Measurements from ENCODE around the gene CACNB1. TPM values are rescaled to one million over a fixed set of nuclear protein-coding genes. Genes with fewer than 3 reads are reported as not detected.

CACNB1 gene
- total and polyA plus RNA-seq, 10 of the 15 experiments (the other 5 are each of a cell fraction or from before 2014, with no cell fraction given) = 0.06 to 15.6 (median 6.3) TPM

- Histone ChIP-seq H2AFZ (ENCODE audit: control insufficient read depth, low read depth, low read length) (no peak overlapping the region), H3K36me3 (ENCODE audit: control insufficient read depth in 2 of 2, insufficient read depth in 2 of 2, low read length in 1 of 2) (peaks cover 1 to 4% of the 10 kb centered on the region in 2 experiments; a peak in 2 of 4 replicates), H3K9ac (ENCODE audit: control insufficient read depth, insufficient read depth, low read length) (peak overlapping the region; percentile 25; the same call in 1 of the 2 replicates), H3K4me3 (peak overlapping the region; percentile 98), H3K79me2 (ENCODE audit: control insufficient read depth, insufficient read depth, low read length) (peaks cover 22% of the 10 kb centered on the region), H3K27me3 (replicated peaks in 1 of 2; ENCODE audit: control insufficient read depth in 2 of 2, insufficient read depth in 2 of 2, low read length in 1 of 2) (no peaks in the 10 kb centered on the region), H3K4me1 (ENCODE audit: control insufficient read depth, insufficient read depth, low read length) (peaks cover 14% of the 10 kb centered on the region), H3K4me2 (ENCODE audit: control insufficient read depth, insufficient read depth) (peak overlapping the region; percentile 97), H3K27ac (ENCODE audit: control insufficient read depth, insufficient read depth) (peak overlapping the region; percentile 37), H3K9me3 (replicated peaks; ENCODE audit: control insufficient read depth, insufficient read depth, low read length) (no peaks in the 10 kb centered on the region), H4K20me1 (ENCODE audit: control insufficient read depth, insufficient read depth) (no peaks in the 10 kb centered on the region)
- POLR2A ChIA-PET = interaction anchor here (1.5 to 2.0 kb wide), 2 partner anchors 11 to 13 kb away, joined by 3 to 9 read pairs; no protein-coding TSS in a partner anchor
- ATAC-seq (no peak), FAIRE-seq (no peak), DNase-seq (ENCODE audit: low read depth, low spot score) (no peak)
- TF ChIP-seq CHD1 (IDR thresholded peaks at IDR 0.05; ENCODE audit: low read depth, low read length) (no peak), NBN (IDR thresholded peaks at IDR 0.05) (no peak), USF2 (IDR thresholded peaks at IDR 0.05; ENCODE audit: borderline replicate concordance, low read depth, low read length) (no peak), LARP7 (IDR thresholded peaks at IDR 0.05) (no peak), YY1 (IDR thresholded peaks at IDR 0.05; ENCODE audit: low read depth, low read length) (no peak), SPI1 (IDR thresholded peaks at IDR 0.05; ENCODE audit: borderline replicate concordance, insufficient read depth, low read depth, low read length) (no peak), MLLT1 (IDR thresholded peaks at IDR 0.05) (no peak), POLR2AphosphoS5 (IDR thresholded peaks at IDR 0.05; ENCODE audit: low read length) (no peak), STAT3 (IDR thresholded peaks at IDR 0.05; ENCODE audit: low read depth, low read length) (no peak), DPF2 (IDR thresholded peaks at IDR 0.05) (no peak), NFYB (IDR thresholded peaks at IDR 0.05; ENCODE audit: insufficient read depth, low read depth, low read length) (no peak), SIN3A (IDR thresholded peaks at IDR 0.05; ENCODE audit: low read depth, low read length) (no peak), GATAD2B (conservative IDR thresholded peaks at IDR 0.05; ENCODE audit: low read depth) (no peak), YBX1 (IDR thresholded peaks at IDR 0.05) (no peak), RUNX3 (IDR thresholded peaks at IDR 0.05; ENCODE audit: low read length) (no peak), SUPT20H (IDR thresholded peaks at IDR 0.05; ENCODE audit: borderline replicate concordance, control insufficient read depth, low read depth, low read length) (no peak), SMC3 (IDR thresholded peaks at IDR 0.05; ENCODE audit: borderline replicate concordance, low read length) (no peak), CREM (IDR thresholded peaks at IDR 0.05; ENCODE audit: low read depth) (no peak), PAX8 (IDR thresholded peaks at IDR 0.05) (no peak), MTA2 (IDR thresholded peaks at IDR 0.05; ENCODE audit: low read depth) (no peak)
- in situ Hi-C loops (cut with MboI) = no loop called here
- WGBS (ENCODE audit: insufficient coverage, insufficient replicate concordance, low lambda C conversion rate, missing lambda C conversion rate) = 54% methylated on average over 7 of the region's 8 CpGs
- CTCF ChIA-PET = interaction anchor here (1.5 to 2.5 kb wide), 7 partner anchors 10 to 48 kb away, joined by 5 to 20 read pairs (median 8); no protein-coding TSS in a partner anchor
- SMC1A ChIA-PET (ENCODE audit: uncharacterized antibody, unreplicated experiment) = interaction anchor here (0.7 to 1.3 kb wide), 6 partner anchors 10 to 213 kb away, joined by 3 to 6 read pairs (median 3); no protein-coding TSS in a partner anchor
- BruUV-seq (replicated peaks) = no TSS peak
- intact Hi-C loops (cut with micrococcal nuclease; ENCODE audit: unreplicated experiment) = no loop called here
- RAD21 ChIA-PET (ENCODE audit: unreplicated experiment) = interaction anchor here (1.1 to 1.4 kb wide), 4 partner anchors 10 to 48 kb away, joined by 3 to 6 read pairs (median 5); no protein-coding TSS in a partner anchor
Observed at GRCh38 chr17:39196241-39196807, 1.1 kb downstream of the CACNB1 start.
